Esophagus squamous epithelium (tissue), 5 donors: ENCODE data around the gene ZNF354B. TPM values are rescaled to one million over a fixed set of nuclear protein-coding genes. Genes with fewer than 3 reads are reported as not detected.

Source experiments
- DNase-seq: peaks from one replicate; lab custom pipeline; 2025; lab: John Stamatoyannopoulos, UW
- H3K27ac ChIP-seq, 4 donors: fragments of 200-600 bp; sonication (generic); one replicate each; pipeline ENCODE4 v1.5.1; 2016 to 2019; ENCODE audit warnings: mild to moderate bottlenecking in 1 of 4
- H3K27me3 ChIP-seq, 4 donors: fragments of 200-600 bp; sonication (generic); 1 replicate in 3 of 4; 2 replicates in 1 of 4; pipeline versions ENCODE4 v1.5.1 to v1.6.0; 2017 to 2021; ENCODE audit warnings: antibody characterized with exemption in 1 of 4
- H3K36me3 ChIP-seq, 3 donors: fragments of 200-600 bp; sonication (generic); one replicate each; pipeline ENCODE4 v1.5.1; 2016 to 2019
- H3K4me1 ChIP-seq, 3 donors: fragments of 200-600 bp; sonication (generic); one replicate each; pipeline ENCODE4 v1.5.1; 2017 to 2019
- H3K4me3 ChIP-seq, 4 donors: fragments of 200-600 bp; sonication (generic); 1 replicate in 3 of 4; 2 replicates in 1 of 4; pipeline ENCODE4 v1.5.1; 2016 to 2019; ENCODE audit warnings: mild to moderate bottlenecking in 2 of 4, moderate library complexity in 1 of 4
- H3K9me3 ChIP-seq, 3 donors: fragments of 200-600 bp; sonication (generic); one replicate each; pipeline ENCODE4 v1.5.1; 2016 to 2019
- CTCF ChIP-seq, 6 experiments: fragments of 450-650 bp in 4 of 6; fragments of 200-600 bp in 2 of 6; sonication (generic) in 2 of 6; IDR thresholded peaks; one replicate each; pipeline ENCODE4 v1.5.1; 2016 to 2019; ENCODE audit warnings: antibody characterized with exemption in 6 of 6, mild to moderate bottlenecking in 4 of 6, moderate library complexity in 4 of 6
- POLR2A ChIP-seq, 4 donors: fragments of 450-650 bp; IDR thresholded peaks; one replicate each; pipeline ENCODE4 v1.6.1; 2017; ENCODE audit warnings: antibody characterized with exemption in 4 of 4, mild to moderate bottlenecking in 4 of 4, moderate library complexity in 3 of 4
- WGBS, 2 donors: methylation state at CpG; one replicate each; pipeline ENCODE4 v1.1.5; 2018; 5-methylcytosine and 5-hydroxymethylcytosine counted together
- intact Hi-C: fragments of 100-400 bp; cut with DNase I; formaldehyde crosslinking; loops from one replicate; pipeline ENCODE4 v1.15.0; 2022
- total RNA-seq, 4 donors: library from RNA; depleted of rRNA; stranded (reverse); fragments of >200 nt; gene quantifications; one replicate each; pipeline ENCODE4 v1.1.0, GENCODE V29; 2016
- donor health status: DM: yes; HTN: yes; CAD: no.

The ZNF354B gene
- total RNA-seq, 4 donors from 2014 or later = 6.0 to 19.3 (median 8.6) TPM

GRCh38 chr5:178826216-178826615, 33.5 kb upstream of the ZNF354B start:
- Histone ChIP-seq H3K4me1 (peaks cover 0 to 23% (median 2%) of the 10 kb centered on the region in 3 donors), H3K27ac (peak overlapping the region in 1 of 4 donors; percentile 23), H3K9me3 (no peaks in the 10 kb centered on the region), H3K36me3 (no peaks in the 10 kb centered on the region), H3K27me3 (no peaks in the 10 kb centered on the region), H3K4me3 (no peak overlapping the region)
- no peak for DNase-seq
- WGBS, 2 donors = 25 to 49% methylated on average over 2 of the region's 2 CpGs
- TF ChIP-seq POLR2A (IDR thresholded peaks at IDR 0.05) (no peak), CTCF (IDR thresholded peaks at IDR 0.05) (no peak)
- intact Hi-C loops = no loop called here

DNA sequence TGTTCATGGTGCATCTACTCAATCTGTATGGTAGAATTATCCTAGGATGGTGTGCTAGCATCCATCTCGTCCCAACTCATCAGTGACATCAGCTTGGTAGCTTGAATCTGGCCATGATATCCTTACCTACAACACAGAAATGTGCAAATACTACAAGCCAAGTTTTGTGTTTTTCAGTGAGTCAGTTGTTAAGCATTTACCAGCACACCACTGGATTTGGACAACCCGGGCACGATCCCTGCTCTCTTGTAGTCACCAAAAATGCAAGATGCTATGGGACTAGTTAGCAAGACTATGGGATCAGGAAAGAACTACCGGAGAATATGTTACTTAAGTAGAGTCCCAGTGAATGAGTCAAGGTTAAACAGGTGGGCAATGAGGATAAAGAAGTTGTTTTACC, 32.1 kb upstream of the ZNF354B start:
- no peak overlapping the region for H3K4me3 ChIP-seq
- intact Hi-C loops = no loop called here
- peaks cover 0 to 23% (median 2%) of the 10 kb centered on the region in 3 donors for H3K4me1 ChIP-seq
- no peaks in the 10 kb centered on the region for H3K36me3 ChIP-seq
- TF ChIP-seq POLR2A (IDR thresholded peaks at IDR 0.05) (no peak), CTCF (IDR thresholded peaks at IDR 0.05) (no peak)
- no peak overlapping the region for H3K27ac ChIP-seq
- no peak for DNase-seq
- 64 to 70% methylated on average over 4 of the region's 4 CpGs for WGBS, 2 donors
- H3K9me3 ChIP-seq = no peaks in the 10 kb centered on the region
- no peaks in the 10 kb centered on the region for H3K27me3 ChIP-seq

GRCh38 chr5:178831049-178831448, 28.7 kb upstream of the ZNF354B start:
- Histone ChIP-seq H3K4me1 (peaks cover 0 to 15% (median 0%) of the 10 kb centered on the region in 3 donors), H3K36me3 (no peaks in the 10 kb centered on the region), H3K27ac (no peak overlapping the region), H3K9me3 (no peaks in the 10 kb centered on the region), H3K4me3 (no peak overlapping the region), H3K27me3 (no peaks in the 10 kb centered on the region)
- 85 to 100% methylated on average over 1 to 6 of the region's 10 CpGs for WGBS, 2 donors
- DNase-seq = no peak
- TF ChIP-seq CTCF (IDR thresholded peaks at IDR 0.05) = no peak
- no peak for TF ChIP-seq POLR2A (IDR thresholded peaks at IDR 0.05)
- intact Hi-C loops = no loop called here

GRCh38 chr5:178832618-178833201, 27.0 kb upstream of the ZNF354B start:
- 55 to 93% methylated on average over 6 to 15 of the region's 15 CpGs for WGBS, 2 donors

More at GRCh38 chr5:178832618-178833201, 27.0 kb upstream of the ZNF354B start:
- DNase-seq = no peak
- Histone ChIP-seq H3K27ac (no peak overlapping the region), H3K4me1 (no peaks in the 10 kb centered on the region), H3K4me3 (no peak overlapping the region), H3K27me3 (no peaks in the 10 kb centered on the region), H3K9me3 (no peaks in the 10 kb centered on the region), H3K36me3 (no peaks in the 10 kb centered on the region)
- TF ChIP-seq POLR2A (IDR thresholded peaks at IDR 0.05) (no peak), CTCF (IDR thresholded peaks at IDR 0.05) (no peak)
- intact Hi-C loops = no loop called here
